Liver (tissue), 9 donors: ENCODE data around the gene GRAMD2A. TPM values are rescaled to one million over a fixed set of nuclear protein-coding genes. Genes with fewer than 3 reads are reported as not detected.

Experiments used
- DNase-seq: peaks from one replicate; pipeline ENCODE4 v3.0.0-alpha.2; 2017; ENCODE audit warnings: low spot score
- H3K27ac ChIP-seq, 2 donors: one replicate each; pipeline ENCODE4 v1.7.0; 2013; ENCODE audit warnings: inconsistent platforms in 2 of 2, low read length in 2 of 2, control low read depth in 1 of 2, low read depth in 1 of 2, mild to moderate bottlenecking in 1 of 2
- H3K27me3 ChIP-seq, 4 donors: one replicate each; pipeline versions ENCODE4 v1.6.1 to v1.7.0; 2013; ENCODE audit warnings: low read length in 3 of 4, inconsistent platforms in 1 of 4, mild to moderate bottlenecking in 1 of 4, moderate library complexity in 1 of 4; ENCODE audit not compliant: control insufficient read depth in 4 of 4, insufficient read depth in 4 of 4
- H3K36me3 ChIP-seq, 4 donors: one replicate each; pipeline versions ENCODE4 v1.6.1 to v1.7.0; 2013; ENCODE audit warnings: low read length in 3 of 4, mild to moderate bottlenecking in 3 of 4, low read depth in 1 of 4, moderate library complexity in 1 of 4; ENCODE audit not compliant: control insufficient read depth in 4 of 4, insufficient read depth in 3 of 4
- H3K4me1 ChIP-seq, 4 donors: one replicate each; pipeline versions ENCODE4 v1.6.1 to v1.7.0; 2013; ENCODE audit warnings: low read length in 3 of 4, mild to moderate bottlenecking in 3 of 4, moderate library complexity in 1 of 4; ENCODE audit not compliant: control insufficient read depth in 4 of 4, insufficient read depth in 4 of 4
- H3K4me3 ChIP-seq, 3 donors: one replicate each; pipeline versions ENCODE4 v1.6.1 to v1.7.0; 2013; ENCODE audit warnings: low read length in 3 of 3, control low read depth in 1 of 3, low read depth in 1 of 3, mild to moderate bottlenecking in 1 of 3
- H3K9ac ChIP-seq, 2 donors: one replicate each; pipeline ENCODE4 v1.7.0; 2013; ENCODE audit warnings: low read length in 2 of 2, mild to moderate bottlenecking in 2 of 2, moderate library complexity in 2 of 2, control low read depth in 1 of 2, low read depth in 1 of 2
- H3K9me3 ChIP-seq, 4 donors: one replicate each; pipeline versions ENCODE4 v1.6.1 to v1.7.0; 2013; ENCODE audit warnings: low read length in 3 of 4; ENCODE audit not compliant: control insufficient read depth in 4 of 4
- ATF3 ChIP-seq: IDR thresholded peaks from 2 replicates; pipeline ENCODE4 v1.6.1; 2016; ENCODE audit warnings: antibody characterized with exemption
- NR2F2 ChIP-seq: IDR thresholded peaks from 2 replicates; pipeline ENCODE4 v1.6.1; 2016; ENCODE audit warnings: antibody characterized with exemption
- RAD21 ChIP-seq, 2 donors: IDR thresholded peaks; 2 replicates each; pipeline ENCODE4 v1.6.1; 2016; ENCODE audit warnings: antibody characterized with exemption in 2 of 2, mild to moderate bottlenecking in 2 of 2
- SP1 ChIP-seq: IDR thresholded peaks from 2 replicates; pipeline ENCODE4 v1.6.1; 2018; ENCODE audit warnings: antibody characterized with exemption, mild to moderate bottlenecking
- YY1 ChIP-seq: IDR thresholded peaks from 2 replicates; pipeline ENCODE4 v1.6.1; 2016; ENCODE audit warnings: antibody characterized with exemption, mild to moderate bottlenecking
- WGBS: extraction: QIAGEN DNeasy Blood & Tissue Kit; methylation state at CpG from one replicate; pipeline ENCODE4 v1.1.7; 2013; 5-methylcytosine and 5-hydroxymethylcytosine counted together
- polyA plus RNA-seq, 2 donors: library from polyadenylated mRNA; stranded (reverse) in 1 of 2; unstranded in 1 of 2; fragments of 200-250 nt in 1 of 2; fragments of >200 nt in 1 of 2; fragmentation: Nextera tagmentation in 1 of 2; extraction: Ambion mirVana in 1 of 2; gene quantifications; one replicate each; pipeline versions ENCODE4 v1.2.1 to v1.2.3, GENCODE V29; 2013 to 2015
- total RNA-seq, 2 donors: library from RNA; depleted of rRNA; stranded (reverse); fragments of >200 nt; gene quantifications; one replicate each; pipeline ENCODE4 v1.2.3, GENCODE V29; 2014
- TF ChIP-seq, protein P1 (sequence below): IDR thresholded peaks from 2 replicates; pipeline ENCODE4 v1.6.1; 2016; ENCODE audit warnings: antibody characterized with exemption
- TF ChIP-seq, protein P2 (sequence below): IDR thresholded peaks from 2 replicates; pipeline ENCODE4 v1.6.1; 2016; ENCODE audit warnings: antibody characterized with exemption, mild to moderate bottlenecking
- TF ChIP-seq, protein P3 (sequence below): fragments of 150-350 bp; IDR thresholded peaks from 2 replicates; pipeline ENCODE4 v1.5.1; 2017; ENCODE audit warnings: improper control_type of control experiment, low read depth, low read length; ENCODE audit not compliant: missing input control
- donor health status: healthy.
- donor health status: healthy.
- donor health status: healthy.
- donor health status: healthy.
- donor health status: healthy.

Gene GRAMD2A
- total and polyA plus RNA-seq, 4 donors = not detected

- no peak for DNase-seq
- Histone ChIP-seq H3K4me1 (peaks cover 0 to 8% (median 6%) of the 10 kb centered on the region in 4 donors), H3K27me3 (no peaks in the 10 kb centered on the region), H3K9ac (no peak overlapping the region), H3K27ac (no peak overlapping the region), H3K9me3 (no peaks in the 10 kb centered on the region), H3K36me3 (no peaks in the 10 kb centered on the region), H3K4me3 (no peak overlapping the region)
- TF ChIP-seq SP1 (no peak), ATF3 (no peak), RAD21 (IDR thresholded peaks at IDR 0.05) (no peak), NR2F2 (no peak), YY1 (no peak)
- TF ChIP-seq, protein P1, sequence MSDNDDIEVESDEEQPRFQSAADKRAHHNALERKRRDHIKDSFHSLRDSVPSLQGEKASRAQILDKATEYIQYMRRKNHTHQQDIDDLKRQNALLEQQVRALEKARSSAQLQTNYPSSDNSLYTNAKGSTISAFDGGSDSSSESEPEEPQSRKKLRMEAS = no peak
- TF ChIP-seq, protein P2, sequence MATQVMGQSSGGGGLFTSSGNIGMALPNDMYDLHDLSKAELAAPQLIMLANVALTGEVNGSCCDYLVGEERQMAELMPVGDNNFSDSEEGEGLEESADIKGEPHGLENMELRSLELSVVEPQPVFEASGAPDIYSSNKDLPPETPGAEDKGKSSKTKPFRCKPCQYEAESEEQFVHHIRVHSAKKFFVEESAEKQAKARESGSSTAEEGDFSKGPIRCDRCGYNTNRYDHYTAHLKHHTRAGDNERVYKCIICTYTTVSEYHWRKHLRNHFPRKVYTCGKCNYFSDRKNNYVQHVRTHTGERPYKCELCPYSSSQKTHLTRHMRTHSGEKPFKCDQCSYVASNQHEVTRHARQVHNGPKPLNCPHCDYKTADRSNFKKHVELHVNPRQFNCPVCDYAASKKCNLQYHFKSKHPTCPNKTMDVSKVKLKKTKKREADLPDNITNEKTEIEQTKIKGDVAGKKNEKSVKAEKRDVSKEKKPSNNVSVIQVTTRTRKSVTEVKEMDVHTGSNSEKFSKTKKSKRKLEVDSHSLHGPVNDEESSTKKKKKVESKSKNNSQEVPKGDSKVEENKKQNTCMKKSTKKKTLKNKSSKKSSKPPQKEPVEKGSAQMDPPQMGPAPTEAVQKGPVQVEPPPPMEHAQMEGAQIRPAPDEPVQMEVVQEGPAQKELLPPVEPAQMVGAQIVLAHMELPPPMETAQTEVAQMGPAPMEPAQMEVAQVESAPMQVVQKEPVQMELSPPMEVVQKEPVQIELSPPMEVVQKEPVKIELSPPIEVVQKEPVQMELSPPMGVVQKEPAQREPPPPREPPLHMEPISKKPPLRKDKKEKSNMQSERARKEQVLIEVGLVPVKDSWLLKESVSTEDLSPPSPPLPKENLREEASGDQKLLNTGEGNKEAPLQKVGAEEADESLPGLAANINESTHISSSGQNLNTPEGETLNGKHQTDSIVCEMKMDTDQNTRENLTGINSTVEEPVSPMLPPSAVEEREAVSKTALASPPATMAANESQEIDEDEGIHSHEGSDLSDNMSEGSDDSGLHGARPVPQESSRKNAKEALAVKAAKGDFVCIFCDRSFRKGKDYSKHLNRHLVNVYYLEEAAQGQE = no peak
- TF ChIP-seq, protein P3, sequence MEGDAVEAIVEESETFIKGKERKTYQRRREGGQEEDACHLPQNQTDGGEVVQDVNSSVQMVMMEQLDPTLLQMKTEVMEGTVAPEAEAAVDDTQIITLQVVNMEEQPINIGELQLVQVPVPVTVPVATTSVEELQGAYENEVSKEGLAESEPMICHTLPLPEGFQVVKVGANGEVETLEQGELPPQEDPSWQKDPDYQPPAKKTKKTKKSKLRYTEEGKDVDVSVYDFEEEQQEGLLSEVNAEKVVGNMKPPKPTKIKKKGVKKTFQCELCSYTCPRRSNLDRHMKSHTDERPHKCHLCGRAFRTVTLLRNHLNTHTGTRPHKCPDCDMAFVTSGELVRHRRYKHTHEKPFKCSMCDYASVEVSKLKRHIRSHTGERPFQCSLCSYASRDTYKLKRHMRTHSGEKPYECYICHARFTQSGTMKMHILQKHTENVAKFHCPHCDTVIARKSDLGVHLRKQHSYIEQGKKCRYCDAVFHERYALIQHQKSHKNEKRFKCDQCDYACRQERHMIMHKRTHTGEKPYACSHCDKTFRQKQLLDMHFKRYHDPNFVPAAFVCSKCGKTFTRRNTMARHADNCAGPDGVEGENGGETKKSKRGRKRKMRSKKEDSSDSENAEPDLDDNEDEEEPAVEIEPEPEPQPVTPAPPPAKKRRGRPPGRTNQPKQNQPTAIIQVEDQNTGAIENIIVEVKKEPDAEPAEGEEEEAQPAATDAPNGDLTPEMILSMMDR = no peak
- 87% methylated on average over 3 of the region's 3 CpGs for WGBS
These were observed 87.2 kb downstream of the GRAMD2A start for GRCh38 chr15:72110355-72110754.

Other genes starting within 250 kb of the GRAMD2A start
- 10 to 100 TPM; 12.0 to 14.9 TPM for gene MYO9A, start 79.6 kb downstream of the GRAMD2A start, total RNA-seq
- gene MYO9A, start 79.6 kb downstream of the GRAMD2A start, polyA plus RNA-seq = 1 to 10 TPM; 1.4 to 4.7 TPM
- 1 to 10 TPM in 1 of 2 donors, under 1 TPM in 1; 0.67 to 1.0 TPM for gene SENP8, start 79.4 kb downstream of the GRAMD2A start, total RNA-seq
- 1 to 10 TPM in 1 of 2 donors, under 1 TPM in 1; 0.74 to 1.0 TPM for gene SENP8, start 79.4 kb downstream of the GRAMD2A start, polyA plus RNA-seq
- 10 to 100 TPM; 30.5 to 61.2 TPM for gene PKM, start 33.4 kb upstream of the GRAMD2A start, total RNA-seq
- gene PKM, start 33.4 kb upstream of the GRAMD2A start, polyA plus RNA-seq = 10 to 100 TPM; 12.9 to 28.9 TPM
- 1 to 10 TPM; 4.3 to 10.0 TPM for gene PARP6, start 74.8 kb upstream of the GRAMD2A start, total RNA-seq
- gene PARP6, start 74.8 kb upstream of the GRAMD2A start, polyA plus RNA-seq = 10 to 100 TPM in 1 of 2 donors, 1 to 10 TPM in 1; 8.7 to 15.3 TPM
- under 1 TPM; 0.14 to 0.92 TPM for gene CELF6, start 122.4 kb upstream of the GRAMD2A start, total RNA-seq
- gene CELF6, start 122.4 kb upstream of the GRAMD2A start, polyA plus RNA-seq = under 1 TPM; 0.10 to 0.74 TPM
- gene HEXA, start 178.2 kb upstream of the GRAMD2A start, total RNA-seq = 10 to 100 TPM; 38.1 to 42.9 TPM
- gene HEXA, start 178.2 kb upstream of the GRAMD2A start, polyA plus RNA-seq = 10 to 100 TPM; 62.5 to 69.0 TPM
- not detected for gene TMEM202, start 200.5 kb upstream of the GRAMD2A start, total RNA-seq
- gene TMEM202, start 200.5 kb upstream of the GRAMD2A start, polyA plus RNA-seq = not detected